Activated CD8-positive, alpha-beta T cell treated with anti-CD3 and anti-CD28 coated beads for 36 hours (primary cell): Measurements from ENCODE around the gene SLIT2. TPM values are rescaled to one million over a fixed set of nuclear protein-coding genes. Genes with fewer than 3 reads are reported as not detected.

ENCODE experiments used
- ATAC-seq: fragments of 200-7000 bp; cut with Tn5 transposase; one replicate; pipeline ENCODE4 v1.10.0; 2021; ENCODE audit warnings: mild to moderate bottlenecking, moderate library complexity
- CTCF ChIA-PET: fragments of 350-600 bp; sonication (Branson Sonifier 250); formaldehyde crosslinking; loops from one replicate; lab custom pipeline; 2021; ENCODE audit warnings: antibody characterized with exemption; lab: Charles Lee
- POLR2A ChIA-PET: fragments of 350-600 bp; sonication (Branson Sonifier 250); formaldehyde crosslinking; loops from one replicate; lab custom pipeline; 2021; ENCODE audit warnings: antibody characterized with exemption; lab: Charles Lee
- DNase-seq: peaks from one replicate; pipeline ENCODE4 v3.0.0-alpha.2; 2020
- H3K27ac Mint-ChIP-seq: one replicate; pipeline ENCODE4 v1.8.0; 2021; ENCODE audit warnings: mild to moderate bottlenecking, mixed read lengths
- H3K27me3 Mint-ChIP-seq: one replicate; pipeline ENCODE4 v1.8.0; 2021; ENCODE audit warnings: mixed read lengths
- H3K36me3 Mint-ChIP-seq: one replicate; pipeline ENCODE4 v1.8.0; 2021; ENCODE audit warnings: low read depth, mixed read lengths
- H3K4me1 Mint-ChIP-seq: one replicate; pipeline ENCODE4 v1.8.0; 2021; ENCODE audit warnings: low read depth, mixed read lengths
- H3K4me3 Mint-ChIP-seq: one replicate; pipeline ENCODE4 v1.8.0; 2021; ENCODE audit warnings: mild to moderate bottlenecking, moderate library complexity, mixed read lengths
- H3K9me3 Mint-ChIP-seq: one replicate; pipeline ENCODE4 v1.8.0; 2021; ENCODE audit warnings: mixed read lengths
- intact Hi-C: fragments of 100-400 bp; cut with micrococcal nuclease; formaldehyde crosslinking; loops from one replicate; pipeline ENCODE4 v1.10.0; 2022
- total RNA-seq, 2 experiments: library from RNA; stranded (reverse); gene quantifications; one replicate each; pipeline ENCODE4 v1.2.3, GENCODE V29; 2021
- TF ChIP-seq, protein P1 (sequence below): fragments of 200-600 bp; IDR thresholded peaks from one replicate; pipeline ENCODE4 v1.8.0; 2022; ENCODE audit warnings: antibody characterized with exemption, mild to moderate bottlenecking

The SLIT2 gene
- total RNA-seq, 2 experiments from 2014 or later, result not detected

DNA sequence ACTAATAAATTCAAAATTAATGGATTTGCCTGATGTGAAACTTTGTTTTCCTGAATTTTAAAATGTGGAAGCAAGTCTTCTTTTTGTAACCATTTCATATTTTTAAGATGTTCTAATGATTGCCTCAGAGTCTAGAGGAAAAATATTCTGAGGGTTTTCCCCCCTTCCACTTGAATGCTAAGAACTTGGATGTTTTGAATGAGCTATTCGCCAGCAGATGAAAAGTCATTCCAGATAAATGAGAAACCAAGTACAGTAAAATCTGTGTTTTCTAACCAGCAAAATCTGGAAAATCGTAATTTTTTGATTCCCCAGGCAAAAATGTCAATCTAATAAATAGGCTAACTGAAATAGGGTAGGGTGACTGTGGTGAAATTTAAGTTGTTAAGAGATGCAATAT lies 45.6 kb downstream of the SLIT2 start:
- Mint-ChIP-seq H3K9me3 (no peaks in the 10 kb centered on the region), H3K4me3 (no peak overlapping the region), H3K27ac (no peak overlapping the region), H3K36me3 (no peaks in the 10 kb centered on the region), H3K4me1 (no peaks in the 10 kb centered on the region), H3K27me3 (no peaks in the 10 kb centered on the region)
- DNase-seq (no peak), ATAC-seq (no peak)
- TF ChIP-seq, protein P1, sequence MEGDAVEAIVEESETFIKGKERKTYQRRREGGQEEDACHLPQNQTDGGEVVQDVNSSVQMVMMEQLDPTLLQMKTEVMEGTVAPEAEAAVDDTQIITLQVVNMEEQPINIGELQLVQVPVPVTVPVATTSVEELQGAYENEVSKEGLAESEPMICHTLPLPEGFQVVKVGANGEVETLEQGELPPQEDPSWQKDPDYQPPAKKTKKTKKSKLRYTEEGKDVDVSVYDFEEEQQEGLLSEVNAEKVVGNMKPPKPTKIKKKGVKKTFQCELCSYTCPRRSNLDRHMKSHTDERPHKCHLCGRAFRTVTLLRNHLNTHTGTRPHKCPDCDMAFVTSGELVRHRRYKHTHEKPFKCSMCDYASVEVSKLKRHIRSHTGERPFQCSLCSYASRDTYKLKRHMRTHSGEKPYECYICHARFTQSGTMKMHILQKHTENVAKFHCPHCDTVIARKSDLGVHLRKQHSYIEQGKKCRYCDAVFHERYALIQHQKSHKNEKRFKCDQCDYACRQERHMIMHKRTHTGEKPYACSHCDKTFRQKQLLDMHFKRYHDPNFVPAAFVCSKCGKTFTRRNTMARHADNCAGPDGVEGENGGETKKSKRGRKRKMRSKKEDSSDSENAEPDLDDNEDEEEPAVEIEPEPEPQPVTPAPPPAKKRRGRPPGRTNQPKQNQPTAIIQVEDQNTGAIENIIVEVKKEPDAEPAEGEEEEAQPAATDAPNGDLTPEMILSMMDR, result no peak
- CTCF ChIA-PET, result no interaction called here
- POLR2A ChIA-PET, result no interaction called here
- intact Hi-C loops, result no loop called here

- ATAC-seq, result no peak
- Mint-ChIP-seq H3K27ac (no peak overlapping the region), H3K36me3 (no peaks in the 10 kb centered on the region), H3K4me1 (no peaks in the 10 kb centered on the region), H3K9me3 (no peaks in the 10 kb centered on the region), H3K27me3 (no peaks in the 10 kb centered on the region), H3K4me3 (no peak overlapping the region)
- TF ChIP-seq, protein P1, result no peak
- no peak for DNase-seq
- POLR2A ChIA-PET, result no interaction called here
- CTCF ChIA-PET, result no interaction called here
- intact Hi-C loops, result no loop called here
Measured at GRCh38 chr4:20297783-20298182, 46.1 kb downstream of the SLIT2 start.

DNA sequence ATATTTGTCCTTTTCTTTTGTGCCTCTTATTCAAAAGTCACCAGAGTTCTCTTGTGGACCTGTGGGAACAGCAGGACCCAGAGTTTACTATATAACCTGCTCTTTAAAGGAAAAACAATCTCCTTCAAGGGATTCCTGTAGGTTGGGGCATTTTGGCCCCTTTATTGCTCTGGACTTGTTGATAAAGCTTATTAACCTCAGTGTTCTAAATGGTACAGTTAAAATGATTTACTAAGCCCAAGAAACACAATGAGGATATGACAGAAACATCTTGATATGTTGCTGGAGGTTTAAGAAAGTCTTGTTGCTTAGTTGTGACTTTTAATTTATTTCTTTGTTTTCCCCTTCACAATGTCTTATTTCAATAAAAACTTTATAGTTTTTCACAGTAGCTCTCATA lies 46.8 kb downstream of the SLIT2 start:
- Mint-ChIP-seq H3K4me3 (no peak overlapping the region), H3K27me3 (no peaks in the 10 kb centered on the region), H3K9me3 (no peaks in the 10 kb centered on the region), H3K36me3 (no peaks in the 10 kb centered on the region), H3K27ac (no peak overlapping the region), H3K4me1 (no peaks in the 10 kb centered on the region)
- POLR2A ChIA-PET, result no interaction called here
- CTCF ChIA-PET, result no interaction called here
- TF ChIP-seq, protein P1, result no peak
- DNase-seq, result no peak
- ATAC-seq, result no peak
- intact Hi-C loops, result no loop called here

GRCh38 chr4:20298986-20299385 lies 47.3 kb downstream of the SLIT2 start:
- TF ChIP-seq, protein P1, result no peak
- Mint-ChIP-seq H3K4me1 (no peaks in the 10 kb centered on the region), H3K27me3 (peaks cover 2% of the 10 kb centered on the region), H3K4me3 (no peak overlapping the region), H3K27ac (no peak overlapping the region), H3K9me3 (no peaks in the 10 kb centered on the region), H3K36me3 (no peaks in the 10 kb centered on the region)
- POLR2A ChIA-PET, result no interaction called here
- intact Hi-C loops, result no loop called here
- CTCF ChIA-PET, result no interaction called here
- ATAC-seq (no peak), DNase-seq (no peak)

DNA sequence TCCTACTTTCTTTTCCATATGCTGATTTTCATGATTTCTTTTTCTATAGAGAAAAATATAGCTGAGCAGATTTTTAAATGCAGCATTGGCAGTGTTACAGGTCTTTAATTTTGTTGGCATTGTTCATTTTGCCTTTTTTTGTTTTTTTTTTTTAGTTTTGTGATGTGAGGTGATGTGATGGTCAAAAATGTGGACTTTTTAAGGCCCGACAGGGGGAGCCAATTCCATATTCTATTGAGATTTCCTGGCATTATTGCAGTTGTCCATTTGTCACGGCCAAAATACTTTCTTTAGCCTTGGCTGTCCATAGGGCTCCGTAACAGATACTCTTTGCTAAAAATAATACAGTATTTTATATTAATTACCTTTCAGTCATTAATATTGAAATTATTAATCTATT lies 47.8 kb downstream of the SLIT2 start:
- no peaks in the 10 kb centered on the region for H3K36me3 Mint-ChIP-seq
- POLR2A ChIA-PET, result no interaction called here
- CTCF ChIA-PET, result no interaction called here
- H3K9me3 Mint-ChIP-seq, result no peaks in the 10 kb centered on the region
- H3K4me3 Mint-ChIP-seq, result no peak overlapping the region
- H3K27ac Mint-ChIP-seq, result no peak overlapping the region
- DNase-seq (no peak), ATAC-seq (no peak)
- intact Hi-C loops, result no loop called here
- H3K4me1 Mint-ChIP-seq, result no peaks in the 10 kb centered on the region
- TF ChIP-seq, protein P1, result no peak
- peaks cover 2% of the 10 kb centered on the region for H3K27me3 Mint-ChIP-seq
